Activated CD4-positive, alpha-beta T cell treated with anti-CD3 and anti-CD28 coated beads, Interleukin-2, amount 50 U/mL, for 1 hour (primary cell): Measurements from ENCODE around the gene KRTAP19-7.

Experiments
- DNase-seq: peaks from one replicate; pipeline ENCODE4 v3.0.0-alpha.2; 2020

Gene KRTAP19-7

DNA sequence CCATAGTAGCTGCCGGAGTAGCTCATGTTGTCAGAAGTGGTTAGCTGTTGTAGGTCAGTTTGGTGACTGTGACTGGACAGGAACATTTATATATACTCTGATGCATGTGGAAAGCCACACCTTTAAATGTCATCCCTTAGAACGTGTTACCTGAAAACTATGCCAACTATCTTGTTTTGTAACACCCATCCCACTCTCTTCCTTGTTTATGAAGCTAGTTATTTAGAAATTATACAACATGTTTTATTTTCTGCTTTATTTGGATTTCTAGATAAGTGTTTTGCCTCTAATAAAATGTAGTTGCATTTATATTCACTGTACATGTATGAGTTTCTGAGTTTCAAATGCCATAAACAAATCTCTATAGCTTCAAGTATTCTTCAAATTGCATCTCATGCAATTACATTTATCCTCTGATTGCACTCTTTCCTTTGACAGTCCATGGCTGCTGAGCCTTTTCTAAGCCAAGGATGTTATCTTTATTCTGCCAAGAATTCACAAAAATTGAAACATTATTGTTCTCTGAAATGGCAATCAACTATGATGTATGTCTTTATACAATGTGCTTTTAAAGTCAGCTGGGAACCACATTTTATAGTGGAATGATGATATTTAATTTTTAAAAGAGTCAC, at the start of gene KRTAP19-7:
KRTAP19-7 (minus strand) TSS at position 51 of the 632 bp plus-strand sequence; CDS start at position 26, 25 bp downstream.
- DNase-seq = no peak

DNA sequence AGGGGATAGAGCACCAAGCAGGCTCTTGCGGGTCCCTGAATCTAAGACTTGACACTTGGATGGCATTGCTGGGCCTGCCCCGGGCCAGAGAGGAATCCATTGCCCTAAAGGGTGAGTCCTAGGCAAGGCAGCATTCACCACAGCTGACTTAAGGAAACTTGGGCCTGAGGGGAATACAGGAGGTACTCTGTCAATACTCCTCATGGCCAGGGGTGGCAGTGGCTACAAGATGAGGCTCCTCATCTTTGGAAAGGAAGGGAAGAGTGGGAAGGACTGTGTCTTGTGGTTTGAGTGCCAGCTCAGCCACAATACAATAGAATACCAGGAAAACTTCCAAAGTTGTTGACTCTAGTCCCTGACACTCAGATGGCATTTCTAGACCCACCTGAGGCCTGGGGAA, 44.9 kb upstream of the KRTAP19-7 start:
- DNase-seq = no peak

DNA sequence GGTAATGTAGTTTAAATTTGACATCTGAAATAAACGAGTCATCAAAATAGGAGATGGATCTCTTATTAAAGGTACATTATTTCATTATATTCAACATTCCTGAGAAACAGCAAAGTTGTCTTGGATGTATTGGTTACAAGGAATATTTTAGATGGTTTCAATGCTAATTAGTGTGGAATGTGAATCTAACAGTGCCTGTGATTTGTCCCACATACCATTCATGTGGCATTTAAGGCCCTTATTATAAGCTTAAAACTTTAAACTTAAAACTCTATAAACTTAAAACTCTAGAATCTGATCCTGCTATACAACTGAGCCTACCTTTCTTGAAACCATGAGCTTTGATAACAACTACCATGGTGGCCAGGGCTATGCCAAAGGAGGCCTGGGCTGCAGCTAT, 39.7 kb upstream of the KRTAP19-7 start, which contains the start of gene KRTAP22-1:
KRTAP22-1 (plus strand) TSS at position 301 of the 400 bp plus-strand sequence.
- no peak for DNase-seq

DNA sequence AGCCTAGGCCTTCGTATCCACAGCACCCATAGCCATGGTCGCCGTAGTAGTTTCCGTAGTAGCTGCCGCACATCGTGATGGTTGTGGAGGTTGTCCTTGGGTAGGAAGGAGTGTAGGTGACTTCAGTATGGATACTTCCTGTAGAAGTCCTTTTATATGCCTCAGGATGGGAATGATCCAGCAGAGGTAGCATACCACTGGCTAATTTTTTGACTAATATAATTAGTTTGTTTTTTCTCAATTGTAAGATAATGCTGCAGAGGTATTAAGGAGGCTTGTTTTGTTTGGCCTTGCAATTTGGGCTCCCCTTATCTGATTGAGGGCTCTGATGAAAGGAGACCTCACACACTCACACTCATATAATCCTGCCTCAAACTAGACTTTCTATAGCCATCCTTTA, 37.7 kb upstream of the KRTAP19-7 start, which contains the start of gene KRTAP6-2:
KRTAP6-2 (minus strand) TSS at position 101 of the 400 bp plus-strand sequence; CDS start at position 73, 28 bp downstream.
- DNase-seq = no peak

GRCh38 chr21:30592140-30592539, 31.0 kb upstream of the KRTAP19-7 start, which contains the start of gene KRTAP6-3:
KRTAP6-3 (plus strand) TSS chr21:30592440; CDS start chr21:30592446, 6 bp downstream.
- DNase-seq = no peak

DNA sequence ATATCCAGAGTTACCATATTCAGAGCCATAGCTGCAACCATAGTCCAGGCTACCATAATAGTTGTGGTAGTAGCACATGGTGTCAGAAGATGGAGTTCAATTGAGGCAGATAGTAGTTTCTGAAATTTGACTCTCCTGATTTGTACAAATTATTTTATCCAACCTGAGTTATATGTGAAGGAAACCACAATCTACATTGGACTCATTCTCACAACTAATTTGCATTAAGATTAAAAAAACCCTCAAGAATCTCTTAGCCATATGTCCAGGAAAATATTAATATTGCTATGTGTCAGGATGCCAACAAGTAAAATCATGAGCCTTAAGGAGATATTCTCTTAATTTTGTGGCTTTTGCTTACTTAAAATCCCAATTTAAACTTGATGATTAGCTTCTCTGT, 29.2 kb upstream of the KRTAP19-7 start, which contains the start of gene KRTAP22-2:
KRTAP22-2 (minus strand) TSS at position 101 of the 400 bp plus-strand sequence.
- no peak for DNase-seq

DNA sequence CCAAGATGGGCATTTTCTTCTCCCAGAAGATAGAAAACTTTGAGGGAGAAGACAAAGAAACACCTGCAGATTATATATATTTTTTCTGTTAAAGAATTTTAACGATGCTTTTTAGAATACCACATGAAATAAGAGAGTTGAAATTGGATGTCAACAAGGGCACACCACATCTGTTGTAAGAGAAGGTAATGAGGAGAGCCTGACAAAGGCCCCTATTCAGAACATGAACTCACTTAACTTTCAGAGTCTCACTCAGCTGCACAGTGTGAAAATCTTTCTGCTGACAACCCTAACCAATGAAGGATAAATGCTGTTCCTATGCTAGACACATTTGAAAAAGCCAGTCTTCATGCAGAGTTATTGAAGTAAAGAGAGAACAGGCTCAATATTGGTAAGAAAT, 21.8 kb upstream of the KRTAP19-7 start:
- DNase-seq = no peak

- DNase-seq = no peak
Observed at GRCh38 chr21:30580132-30580531, 19.0 kb upstream of the KRTAP19-7 start.

GRCh38 chr21:30579346-30579745, 18.2 kb upstream of the KRTAP19-7 start:
- DNase-seq = no peak

GRCh38 chr21:30577766-30578165, 16.7 kb upstream of the KRTAP19-7 start:
- DNase-seq = no peak

DNA sequence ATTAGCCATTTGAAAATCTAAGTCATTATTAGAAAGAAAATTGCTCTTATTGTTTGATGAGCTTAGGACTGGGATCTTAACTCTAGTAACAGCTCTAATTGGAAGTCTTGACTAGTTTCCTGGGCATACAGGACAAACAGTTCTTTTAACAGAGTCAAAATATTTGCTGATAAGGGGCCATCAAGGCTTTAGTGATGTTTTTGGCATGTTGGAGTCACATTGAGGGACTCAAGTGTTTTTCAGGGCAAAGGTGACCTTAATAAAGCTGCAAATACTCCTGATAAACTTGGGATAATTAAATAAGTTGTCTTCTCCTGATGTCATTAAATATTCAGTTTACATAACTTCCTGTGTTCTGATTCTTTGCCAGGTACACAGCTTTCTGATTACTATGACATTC, 6.5 kb upstream of the KRTAP19-7 start:
- no peak for DNase-seq

- DNase-seq = no peak
Observed at GRCh38 chr21:30563630-30564029, 2.5 kb upstream of the KRTAP19-7 start.

GRCh38 chr21:30563072-30563471, 2.0 kb upstream of the KRTAP19-7 start:
- DNase-seq = no peak

- DNase-seq = no peak
Observed at GRCh38 chr21:30561957-30562356, 843 bp upstream of the KRTAP19-7 start.

GRCh38 chr21:30555095-30555494, 6.0 kb downstream of the KRTAP19-7 start:
- DNase-seq = no peak

DNA sequence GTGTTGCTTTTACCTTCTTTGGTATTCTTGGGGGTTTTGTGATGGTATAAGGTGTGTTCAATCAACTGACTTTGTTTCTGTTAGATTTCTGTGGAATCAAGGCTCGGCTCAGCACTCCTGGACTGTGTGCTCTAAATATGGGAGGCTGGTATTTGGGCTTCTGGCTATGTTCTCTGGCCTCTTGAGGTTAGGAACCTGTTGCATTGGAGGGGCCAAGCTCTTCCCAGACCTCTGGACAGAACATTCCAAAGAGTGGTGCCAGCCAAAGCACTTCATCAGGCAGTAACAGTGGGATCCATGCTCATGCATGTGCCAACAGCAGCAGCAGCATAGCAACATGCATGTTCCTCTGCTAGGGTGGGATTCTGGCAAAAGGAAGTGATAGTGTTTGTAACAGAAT, 8.3 kb downstream of the KRTAP19-7 start:
- DNase-seq = no peak

DNA sequence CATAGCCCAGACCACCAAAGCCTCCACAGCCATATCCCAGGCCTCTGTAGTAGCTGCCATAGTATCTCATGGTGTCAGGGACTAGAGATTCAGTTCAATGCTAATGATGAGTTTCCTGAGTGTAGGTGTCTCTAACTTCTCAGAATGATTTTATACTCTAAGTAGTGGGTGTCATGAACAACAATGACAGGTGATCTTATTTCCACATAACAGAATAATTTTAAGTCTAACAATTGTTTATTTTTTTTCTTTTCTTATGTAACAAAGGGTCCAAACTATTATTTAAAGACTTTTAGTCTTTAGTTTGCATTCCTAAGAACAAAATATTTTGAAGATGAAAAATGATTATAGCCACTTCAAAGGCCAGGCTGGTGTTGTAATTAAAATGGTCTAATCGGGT, 19.4 kb downstream of the KRTAP19-7 start, which contains the start of gene KRTAP19-6:
KRTAP19-6 (minus strand) TSS at position 101 of the 400 bp plus-strand sequence; CDS start at position 70, 31 bp downstream.
- no peak for DNase-seq

DNA sequence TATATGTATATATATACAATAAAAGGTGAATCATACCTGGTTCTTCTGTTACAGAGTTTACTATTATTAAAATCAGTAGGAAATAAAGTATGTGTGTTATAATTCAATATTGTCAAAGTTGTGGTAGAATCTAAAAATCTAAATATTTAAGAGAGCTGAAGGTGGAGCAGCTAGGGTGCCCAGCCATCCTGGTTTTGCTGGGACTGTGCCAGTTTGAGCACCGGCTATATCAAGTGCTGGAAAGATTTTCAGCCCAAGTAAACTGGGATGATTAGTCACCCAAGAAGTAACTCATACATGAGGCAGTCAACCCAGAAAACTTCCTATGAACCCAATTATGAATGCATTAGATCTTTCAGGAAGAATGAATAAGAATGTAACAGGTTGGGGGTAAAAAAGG, 42.2 kb downstream of the KRTAP19-7 start:
- no peak for DNase-seq

DNA sequence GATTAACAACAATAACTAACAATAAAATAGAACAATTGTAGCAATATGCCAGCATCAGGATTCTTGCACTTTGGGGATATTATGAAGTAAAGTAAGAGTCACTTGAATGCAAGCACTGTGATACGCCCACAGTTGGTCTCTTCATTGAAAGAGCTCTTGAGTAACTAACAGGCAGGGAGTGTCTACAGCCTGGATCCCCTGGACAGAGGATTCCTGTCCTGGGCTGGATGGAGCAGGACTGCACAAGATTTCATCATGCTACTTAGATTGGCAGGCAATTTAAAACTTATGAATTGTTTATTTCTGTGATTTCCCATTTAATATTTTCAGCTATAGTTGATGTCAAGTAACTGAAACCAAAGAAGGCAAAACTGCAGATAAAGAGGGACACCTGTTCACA, 45.4 kb downstream of the KRTAP19-7 start:
- no peak for DNase-seq
